Umbilical cord (tissue), 2 donors: ENCODE data around the gene MLLT3. TPM values are rescaled to one million over a fixed set of nuclear protein-coding genes. Genes with fewer than 3 reads are reported as not detected.

Experiments
- DNase-seq: peaks from one replicate; pipeline ENCODE4 v3.0.0-alpha.2; 2015; ENCODE audit warnings: low spot score
- total RNA-seq: library from RNA; depleted of rRNA; stranded (reverse); fragments of >200 nt; gene quantifications from one replicate; pipeline ENCODE4 v1.2.3, GENCODE V29; 2014; ENCODE audit warnings: low replicate concordance; ENCODE audit not compliant: insufficient read depth

Gene MLLT3
- total RNA-seq, 1 donor from 2014 or later: 23.1 TPM

DNA sequence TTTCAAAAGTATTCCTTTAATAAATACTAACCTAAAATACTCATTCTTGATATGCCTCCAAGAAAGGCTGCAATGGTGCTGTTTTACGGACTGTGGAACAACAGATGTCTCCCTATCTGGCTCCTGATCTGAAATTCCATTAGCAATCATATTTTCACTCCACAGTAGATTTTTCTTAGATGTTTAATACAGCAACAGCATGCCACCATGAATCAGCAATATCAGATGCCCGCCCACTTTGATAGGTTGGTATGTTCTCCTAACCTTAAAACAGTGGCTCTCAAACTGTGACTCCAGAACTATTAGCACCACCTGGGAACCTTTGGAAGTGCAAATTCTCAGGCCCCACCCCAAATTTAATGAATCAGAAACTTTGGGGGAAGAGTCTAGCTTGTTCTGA, 110.2 kb downstream of the MLLT3 start:
- DNase-seq: peak; percentile 19

DNA sequence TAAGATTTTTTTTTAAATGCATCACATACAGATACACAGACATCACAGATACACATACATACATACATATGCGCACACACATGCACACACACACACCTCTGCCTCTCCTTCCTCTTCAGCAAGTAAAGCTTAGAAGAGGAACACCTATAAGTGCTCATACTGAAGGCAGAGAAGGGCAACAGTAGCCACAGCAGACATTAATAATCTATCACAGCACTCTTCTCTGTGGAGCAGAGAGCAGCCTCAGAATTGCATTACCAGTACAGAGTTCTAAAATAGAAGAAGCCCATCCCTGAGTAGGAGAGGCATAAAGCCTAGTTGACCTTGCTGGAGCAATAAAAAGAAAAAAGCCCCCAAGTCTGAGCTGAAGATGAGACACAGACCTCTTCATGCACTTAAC, 110.6 kb downstream of the MLLT3 start:
- DNase-seq: no peak

DNA sequence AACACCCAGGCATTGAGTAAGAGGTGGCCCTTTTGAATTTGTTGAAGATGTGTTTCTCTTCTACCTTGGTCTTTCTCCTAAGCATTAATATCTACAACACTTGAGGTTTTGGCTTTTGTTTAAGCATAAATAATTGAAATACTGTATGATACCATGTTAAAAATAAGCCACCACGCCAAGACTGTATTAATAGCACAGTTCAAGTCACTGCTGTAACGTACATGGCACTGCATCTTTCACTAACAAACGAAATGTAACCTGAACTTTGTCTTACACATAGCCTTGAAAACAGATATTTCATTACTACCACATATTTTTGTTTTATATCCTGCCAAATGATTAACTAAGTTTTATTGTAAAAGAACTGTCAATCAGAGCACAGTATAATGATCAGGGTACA, 112.8 kb downstream of the MLLT3 start:
- DNase-seq: no peak

DNA sequence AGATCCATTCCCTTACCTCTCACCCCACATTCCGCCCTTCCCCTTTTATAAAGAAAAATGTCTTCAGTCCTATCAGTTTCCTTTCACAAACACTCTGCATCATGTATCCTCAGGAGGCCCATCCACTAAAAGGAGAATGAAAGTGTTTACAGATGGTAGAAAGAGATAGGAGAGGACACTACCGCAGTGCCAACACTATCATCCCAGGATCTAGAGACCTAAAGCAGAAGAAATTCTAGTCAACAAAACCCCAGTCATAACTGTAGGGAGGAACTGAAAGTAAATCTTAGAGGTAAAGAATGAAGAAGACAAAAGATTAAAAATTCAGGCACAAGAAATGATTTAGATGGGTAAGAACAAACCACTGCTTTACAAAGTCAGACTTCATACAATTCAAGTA, 114.1 kb downstream of the MLLT3 start:
- no peak for DNase-seq

DNA sequence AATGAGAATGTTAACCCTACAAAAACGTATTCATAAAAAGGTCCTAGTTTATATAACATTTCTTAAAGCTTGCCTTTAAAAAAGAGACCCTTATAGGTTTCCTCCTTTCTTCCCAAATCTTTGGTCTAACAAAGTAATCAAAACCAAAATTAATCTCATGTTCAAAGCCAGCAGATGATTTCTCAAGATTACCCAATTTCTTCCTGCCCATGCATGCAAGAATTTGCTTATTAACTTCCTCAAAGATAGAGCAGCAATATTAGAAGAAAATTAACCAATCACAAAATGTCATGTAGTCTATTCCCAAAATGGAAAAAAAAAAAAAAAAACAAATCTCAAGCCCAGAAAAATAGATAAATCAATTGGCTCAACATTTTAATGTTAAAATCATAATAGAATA, 114.9 kb downstream of the MLLT3 start:
- no peak for DNase-seq

DNA sequence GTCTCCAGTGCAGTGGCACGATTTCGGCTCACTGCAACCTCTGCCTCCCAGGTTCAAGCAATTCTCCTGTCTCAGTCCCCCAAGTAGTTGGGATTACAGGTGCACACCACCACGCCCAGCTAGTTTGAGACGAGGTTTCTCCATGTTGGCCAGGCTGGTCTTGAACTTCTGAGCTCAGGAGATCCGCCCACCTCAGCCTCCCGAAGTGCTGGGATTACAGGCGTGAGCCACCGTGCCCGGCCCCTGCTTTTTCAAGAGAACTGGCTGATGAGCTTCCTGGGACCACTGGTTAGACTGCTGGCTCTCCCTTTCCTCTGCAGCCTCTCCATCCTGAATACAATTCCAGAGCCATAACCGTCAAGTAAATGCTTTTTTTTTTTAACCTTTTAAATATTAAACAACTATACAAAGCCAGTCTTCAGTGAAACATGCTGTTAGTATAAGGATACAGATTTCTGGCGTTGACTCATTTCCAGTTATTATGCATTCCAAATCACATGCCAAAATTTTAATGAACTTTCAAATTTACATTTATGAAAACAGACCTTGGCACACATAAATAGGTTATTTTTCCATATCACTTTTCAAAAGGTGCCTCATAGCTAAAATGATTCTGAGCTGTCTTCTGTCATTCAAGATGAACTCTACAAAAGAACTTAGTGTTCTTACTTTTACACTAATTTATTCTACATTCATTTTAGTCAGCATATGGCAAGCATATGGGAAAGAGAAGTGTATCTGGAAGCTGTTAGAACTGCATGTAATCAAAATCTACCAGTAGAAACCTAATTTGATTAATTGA, 116.0 kb downstream of the MLLT3 start:
- no peak for DNase-seq

DNA sequence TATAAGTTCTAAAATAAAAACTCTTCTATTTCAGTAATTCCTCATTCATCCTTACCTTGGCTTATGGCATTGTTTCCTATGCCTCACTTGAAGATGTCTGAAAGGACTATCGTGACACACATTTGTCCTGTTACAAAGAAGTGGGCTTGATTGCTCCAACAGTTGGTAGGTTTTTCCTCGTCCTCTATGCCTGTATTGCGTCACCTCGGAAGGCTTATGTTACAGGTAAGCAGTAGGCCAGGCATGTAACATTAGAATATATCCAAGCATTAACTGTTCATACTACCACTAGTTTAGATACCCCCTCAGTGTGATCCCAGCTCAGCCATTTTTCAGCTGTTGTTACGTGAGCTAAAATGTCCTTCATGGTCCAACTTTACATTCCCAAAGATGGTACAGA, 116.7 kb downstream of the MLLT3 start:
- no peak for DNase-seq

DNA sequence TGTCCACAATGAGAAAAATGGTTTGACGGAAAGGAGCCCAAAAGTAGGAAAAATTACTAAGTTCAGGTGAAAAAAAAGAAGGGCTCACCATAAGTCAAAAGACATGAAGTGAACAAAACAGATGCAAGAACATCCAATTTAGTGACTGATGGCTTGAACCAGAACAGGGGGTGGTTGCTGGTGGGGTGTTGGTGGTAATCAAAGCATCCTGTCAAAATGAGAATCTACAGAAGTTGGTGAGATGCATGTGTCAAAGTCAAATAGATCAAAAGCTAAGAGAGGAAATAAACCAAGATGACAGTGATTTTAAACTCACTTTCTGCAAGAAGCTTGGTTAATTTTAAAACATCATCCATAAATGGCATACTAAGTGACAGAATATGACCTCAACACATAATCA, 117.4 kb downstream of the MLLT3 start:
- no peak for DNase-seq

DNA sequence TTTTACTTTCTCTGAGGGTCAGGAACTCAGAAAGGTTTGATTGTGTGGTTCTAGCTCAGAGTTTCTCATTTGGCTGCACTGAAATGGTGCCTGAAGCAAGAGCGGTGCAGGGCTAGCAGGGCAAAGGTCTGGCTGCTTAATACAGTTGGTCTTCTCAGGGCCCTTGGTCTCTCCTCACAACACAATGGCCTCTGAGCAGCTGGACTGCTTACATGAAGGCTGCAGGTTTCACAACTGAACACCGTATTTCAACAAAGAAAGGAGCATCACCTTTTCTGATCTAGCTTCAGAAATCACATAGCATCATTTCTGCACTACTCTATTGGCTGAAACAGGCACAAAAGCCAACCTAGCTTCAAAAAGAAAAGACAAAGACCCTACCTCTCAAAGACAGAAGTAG, 122.2 kb downstream of the MLLT3 start:
- no peak for DNase-seq

DNA sequence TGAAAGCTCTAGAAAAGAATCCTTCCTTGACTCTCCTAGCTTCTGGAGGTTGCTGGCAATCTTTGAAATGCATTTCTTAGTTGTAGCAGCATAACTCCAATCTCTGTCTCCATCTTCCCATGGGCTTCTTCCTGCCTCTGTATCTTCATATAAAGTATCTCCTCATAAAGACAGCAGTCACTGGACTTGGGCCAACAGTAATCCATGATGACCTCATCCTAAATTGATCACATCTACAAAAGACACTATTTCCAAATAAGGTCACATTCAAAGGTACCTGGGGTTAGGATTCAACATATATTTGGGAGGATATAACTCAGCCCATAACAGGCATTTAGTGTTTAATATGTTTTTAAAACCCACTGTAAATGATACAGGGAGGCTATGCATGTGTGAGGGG, 123.3 kb downstream of the MLLT3 start:
- DNase-seq: no peak

DNA sequence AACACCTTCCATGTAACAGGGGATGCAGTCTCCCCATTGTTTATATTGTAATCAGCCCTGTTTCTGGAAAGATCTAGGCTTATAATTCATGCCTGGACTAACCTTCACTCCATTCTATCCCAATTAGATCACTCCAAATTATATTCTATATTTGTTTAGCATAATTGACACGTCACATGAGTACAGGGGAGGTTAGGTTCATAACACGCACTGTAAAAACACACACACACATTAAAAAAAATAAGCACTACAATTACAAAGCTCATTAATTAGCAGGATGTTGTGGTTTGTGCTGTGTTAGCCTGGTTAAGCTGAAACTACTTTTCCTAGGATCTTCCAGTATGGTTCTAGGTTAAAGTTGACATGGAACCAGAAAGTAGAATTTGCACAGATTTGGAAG, 126.0 kb downstream of the MLLT3 start:
- no peak for DNase-seq

DNA sequence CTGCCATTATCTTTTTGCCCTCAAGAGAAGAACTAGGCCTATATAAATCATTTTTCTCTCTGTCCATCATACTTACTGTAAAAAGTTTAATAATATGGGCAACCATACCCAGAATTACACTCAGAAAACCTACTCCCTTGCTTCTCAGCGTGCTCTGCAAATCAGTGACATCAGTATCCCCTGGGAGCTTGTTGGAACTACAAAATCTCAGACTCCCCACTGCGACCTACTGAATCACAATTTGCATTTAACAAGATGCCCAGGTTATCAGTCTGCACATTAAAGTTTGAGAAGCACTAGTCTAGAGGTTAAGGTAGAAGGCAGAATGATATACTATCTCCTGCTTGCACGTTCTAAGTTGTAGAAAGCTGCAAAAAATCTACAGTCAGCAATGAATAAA, 127.2 kb downstream of the MLLT3 start:
- DNase-seq: no peak

DNA sequence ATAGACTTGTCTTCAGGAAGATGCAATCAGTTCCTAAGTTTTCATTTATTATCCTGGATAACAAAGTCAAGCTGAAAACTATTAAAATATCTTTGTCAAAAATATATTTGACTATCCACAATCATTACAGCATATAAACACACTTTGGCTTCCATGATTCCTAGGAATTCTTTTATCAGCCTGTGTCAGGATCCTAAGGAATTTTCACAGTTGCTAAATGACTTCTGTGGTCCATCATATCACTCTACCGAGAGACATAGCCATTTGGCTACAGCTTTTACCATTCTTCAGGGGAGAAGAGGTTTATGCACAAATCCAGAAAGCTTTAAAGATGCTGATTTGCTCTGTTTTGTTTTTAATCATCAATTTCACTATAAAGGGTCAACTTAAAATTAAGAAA, 128.3 kb downstream of the MLLT3 start:
- no peak for DNase-seq

DNA sequence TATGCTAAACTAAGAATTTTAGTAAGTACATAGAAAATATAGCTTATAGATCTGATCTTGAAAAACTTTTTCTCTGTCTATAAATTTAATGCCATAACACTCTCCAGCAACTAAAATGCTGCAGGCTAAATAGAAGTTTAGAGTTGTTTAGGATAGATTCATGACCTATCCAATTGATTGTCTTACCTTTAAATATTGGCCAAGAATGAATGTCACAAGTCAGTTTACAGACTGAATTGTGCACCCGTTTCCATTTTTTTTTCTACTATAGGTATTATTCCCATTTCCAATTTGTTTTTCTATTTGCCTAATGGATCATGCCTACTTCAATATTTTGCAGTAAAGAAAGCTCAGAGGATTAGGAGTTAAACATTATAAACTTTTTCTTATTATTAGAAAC, 129.5 kb downstream of the MLLT3 start:
- no peak for DNase-seq

DNA sequence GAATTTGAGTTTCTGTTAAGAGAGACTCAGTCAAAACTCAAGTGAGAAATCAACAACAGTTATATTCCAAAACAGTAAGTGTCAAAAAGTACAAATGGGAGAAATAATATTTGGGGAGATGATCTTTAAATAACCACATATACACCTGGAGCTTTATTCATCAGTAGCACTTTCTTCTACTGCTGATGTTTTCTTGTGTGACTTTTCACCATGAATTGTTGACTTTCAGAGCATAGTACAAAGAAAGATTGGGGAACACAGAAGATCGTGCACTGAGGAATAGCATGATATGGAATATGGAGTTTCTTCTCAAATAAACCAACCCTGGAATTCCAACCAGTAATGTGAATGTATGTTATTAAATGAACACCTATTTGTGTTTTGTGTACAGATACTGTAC, 130.7 kb downstream of the MLLT3 start:
- DNase-seq: no peak

DNA sequence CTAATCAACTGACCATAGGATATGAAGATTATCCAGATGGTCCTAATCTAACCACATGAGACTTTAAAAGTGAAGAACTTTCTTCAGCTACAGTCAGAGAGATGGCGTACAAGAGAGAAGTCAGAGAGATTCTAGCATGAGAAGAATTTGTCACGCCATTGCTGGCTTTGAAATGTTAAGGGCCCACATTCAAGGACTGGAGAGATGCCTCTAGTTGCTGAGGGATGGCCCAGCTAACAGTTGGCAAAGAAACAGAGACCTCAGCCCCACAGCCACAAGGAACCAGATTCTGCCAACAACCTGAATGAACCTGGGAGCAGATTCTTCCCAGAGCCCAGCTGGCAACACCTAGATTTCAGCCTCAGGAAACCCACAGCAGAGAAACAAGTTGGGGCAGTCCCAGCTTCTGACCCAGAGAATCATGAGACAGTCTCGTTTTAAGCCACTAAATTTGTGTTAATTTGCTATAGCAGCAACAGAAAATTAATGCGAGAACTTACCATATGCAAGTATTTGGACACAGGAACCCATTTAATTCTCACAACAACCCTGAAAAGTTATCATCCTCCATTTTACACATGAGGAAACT, 132.0 kb downstream of the MLLT3 start:
- DNase-seq: no peak

DNA sequence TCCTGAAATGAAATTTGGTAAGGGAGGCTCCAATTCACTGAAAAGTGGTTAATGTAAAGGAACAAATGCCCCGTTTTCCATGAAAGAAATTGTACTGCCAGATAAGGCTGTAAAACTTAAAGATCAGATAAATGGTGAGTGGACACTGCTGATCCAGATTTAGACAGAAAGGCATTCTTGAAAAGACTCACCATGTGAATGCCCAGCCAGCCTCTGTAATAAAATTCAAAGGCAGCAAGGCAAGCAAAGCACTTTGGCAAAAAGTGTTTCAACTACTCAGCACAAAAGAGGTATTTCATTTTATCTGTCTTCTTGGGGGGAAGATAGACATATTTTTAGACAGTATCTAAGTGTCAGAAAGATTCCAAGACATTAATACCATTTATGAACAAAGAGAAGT, 133.6 kb downstream of the MLLT3 start:
- DNase-seq: peak; percentile 45

DNA sequence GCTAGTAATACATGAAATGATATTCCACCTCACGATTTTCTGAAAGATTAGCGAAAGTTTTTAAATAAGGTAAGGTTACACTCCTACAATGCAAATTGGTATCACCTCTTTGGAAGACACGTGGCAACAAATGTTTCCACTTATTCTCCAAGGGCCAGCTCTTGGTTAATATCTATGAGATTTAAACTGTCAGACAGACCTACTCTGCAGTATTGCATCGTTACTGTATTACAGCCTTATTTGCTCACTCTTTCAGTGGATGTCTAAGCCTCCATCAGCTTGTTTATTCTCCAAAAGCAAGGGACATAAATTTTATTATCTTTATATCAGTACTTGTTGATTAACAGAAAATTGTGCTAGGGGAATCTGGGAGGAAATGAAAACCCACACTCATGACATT, 135.7 kb downstream of the MLLT3 start:
- peak; percentile 66 for DNase-seq

DNA sequence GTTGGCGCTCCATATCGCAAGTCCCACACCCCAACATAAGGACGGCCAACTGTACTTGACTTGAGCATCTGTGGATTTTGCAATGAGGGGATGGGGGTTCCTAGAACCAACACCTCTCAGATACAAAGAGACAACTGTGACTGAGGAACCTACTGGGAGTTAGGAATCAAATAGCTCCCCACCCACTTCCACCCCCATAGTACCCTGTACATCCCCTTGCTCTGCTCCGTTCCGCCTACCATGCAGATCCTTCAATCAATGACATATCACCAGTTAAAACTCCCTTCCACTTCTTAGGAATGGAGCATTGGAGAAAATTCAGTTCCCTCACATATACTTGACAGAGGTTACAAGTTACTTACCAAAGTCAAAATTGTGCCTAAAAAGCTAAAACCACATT, 140.9 kb downstream of the MLLT3 start:
- no peak for DNase-seq

DNA sequence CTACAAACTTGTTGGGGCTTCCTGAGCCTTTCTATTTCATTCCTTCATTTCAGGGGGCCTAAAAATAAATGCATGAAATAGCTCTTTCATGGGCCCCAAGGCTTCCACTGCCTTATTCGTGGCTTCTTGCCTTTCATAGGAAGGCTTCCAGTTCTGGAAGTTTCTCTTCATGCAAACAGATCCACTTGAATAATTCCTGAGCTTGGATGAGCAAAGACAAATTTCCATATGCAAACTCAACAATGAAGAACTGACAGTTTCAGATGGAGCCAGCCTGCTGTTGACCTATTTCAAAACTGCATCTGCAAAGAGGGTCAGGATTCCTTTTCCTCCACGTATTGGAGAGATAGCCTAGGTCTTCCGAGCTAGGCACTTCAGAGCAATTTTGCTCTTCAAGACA, 142.1 kb downstream of the MLLT3 start:
- DNase-seq: no peak

DNA sequence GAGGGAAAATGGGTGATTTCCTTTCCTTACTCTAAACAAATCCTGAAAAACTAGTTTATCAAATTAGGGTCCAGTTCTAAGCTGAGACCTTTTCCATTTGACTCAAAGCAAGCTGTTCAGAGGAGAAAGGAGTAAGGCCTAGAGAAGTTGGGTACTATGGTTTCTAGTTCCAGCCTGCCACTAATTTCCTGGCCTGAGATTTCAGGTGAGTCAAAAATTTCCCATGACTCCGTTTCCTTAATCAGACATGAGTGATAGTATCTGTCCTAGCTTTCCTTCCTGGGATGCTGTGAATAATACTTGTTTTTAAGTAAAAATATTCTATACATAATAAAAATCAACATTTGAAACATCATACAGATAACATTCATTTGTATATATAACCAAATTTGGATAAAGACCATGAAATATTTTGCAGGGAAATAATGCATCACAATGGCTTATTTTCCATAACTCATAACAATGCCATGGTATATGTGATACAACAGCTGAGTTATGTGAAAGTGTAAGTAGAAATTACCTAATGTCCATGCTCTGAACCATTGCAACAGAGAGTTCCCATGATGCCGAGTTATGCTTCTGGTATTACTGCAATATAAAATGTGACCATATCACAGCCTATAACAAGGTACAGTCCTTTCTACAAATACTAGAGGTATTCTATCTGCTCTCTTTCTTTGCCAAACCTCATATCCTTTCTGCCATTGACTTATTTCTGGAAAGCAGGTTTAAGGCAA, 142.7 kb downstream of the MLLT3 start:
- no peak for DNase-seq

DNA sequence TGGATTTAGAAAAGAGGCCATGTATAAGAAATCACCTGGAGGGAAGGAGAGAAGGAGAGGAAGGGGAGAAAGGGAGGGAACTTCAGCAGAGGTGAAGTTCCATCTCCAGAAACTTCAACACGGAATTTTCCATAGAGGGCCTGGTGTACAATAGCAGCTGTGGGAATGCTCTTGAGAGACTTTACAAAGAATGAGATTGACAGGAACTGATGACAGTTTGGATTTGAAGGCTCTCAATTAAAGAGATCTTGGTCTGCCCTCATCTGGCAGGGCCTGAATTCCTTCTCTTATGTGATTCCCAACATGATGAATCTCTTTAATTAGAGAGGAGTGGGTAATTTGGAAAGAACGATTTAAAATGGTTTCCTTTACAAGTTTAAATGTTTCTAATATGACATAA, 143.5 kb downstream of the MLLT3 start:
- no peak for DNase-seq
